Measurements from ENCODE around the gene CRYBG3. TPM values are rescaled to one million over a fixed set of nuclear protein-coding genes. Genes with fewer than 3 reads are reported as not detected.
A peak's percentile ranks its signal among the peaks of the same experiment; 100 is the strongest.

CRYBG3 gene
- total and polyA plus RNA-seq, 2 of the 13 experiments (the other 11 are each of a cell fraction or from before 2014, with no cell fraction given), result 3.8 to 15.9 TPM

DNA sequence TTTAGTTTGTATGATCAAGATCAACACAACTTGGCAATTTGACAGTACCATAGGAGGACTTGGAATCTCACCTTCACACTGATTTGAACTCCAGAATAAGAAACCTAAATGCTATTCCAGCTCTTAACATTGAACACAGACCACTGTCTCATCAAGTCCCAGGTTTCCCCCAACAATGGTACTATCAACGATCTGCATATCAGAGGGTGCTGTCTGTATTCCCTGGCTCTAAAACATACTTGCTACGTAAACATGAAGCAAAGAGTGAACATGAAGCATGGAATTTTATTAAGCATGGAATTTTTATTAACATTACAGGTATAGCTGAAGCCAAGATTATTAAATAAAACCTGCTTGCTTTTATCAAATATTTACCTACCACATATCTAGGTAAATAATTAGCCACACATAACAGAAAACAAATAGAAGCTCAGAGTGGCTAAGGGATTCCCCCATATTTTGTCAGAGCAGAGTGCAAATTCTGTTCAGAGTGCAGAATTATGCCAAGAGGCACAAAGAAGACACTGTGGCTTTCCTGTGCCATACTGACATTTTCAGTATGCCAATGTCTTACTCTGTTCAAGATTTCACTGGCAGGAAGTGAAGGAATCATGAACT, 172.6 kb downstream of the CRYBG3 start (continued):
- TF ChIP-seq, protein P1, sequence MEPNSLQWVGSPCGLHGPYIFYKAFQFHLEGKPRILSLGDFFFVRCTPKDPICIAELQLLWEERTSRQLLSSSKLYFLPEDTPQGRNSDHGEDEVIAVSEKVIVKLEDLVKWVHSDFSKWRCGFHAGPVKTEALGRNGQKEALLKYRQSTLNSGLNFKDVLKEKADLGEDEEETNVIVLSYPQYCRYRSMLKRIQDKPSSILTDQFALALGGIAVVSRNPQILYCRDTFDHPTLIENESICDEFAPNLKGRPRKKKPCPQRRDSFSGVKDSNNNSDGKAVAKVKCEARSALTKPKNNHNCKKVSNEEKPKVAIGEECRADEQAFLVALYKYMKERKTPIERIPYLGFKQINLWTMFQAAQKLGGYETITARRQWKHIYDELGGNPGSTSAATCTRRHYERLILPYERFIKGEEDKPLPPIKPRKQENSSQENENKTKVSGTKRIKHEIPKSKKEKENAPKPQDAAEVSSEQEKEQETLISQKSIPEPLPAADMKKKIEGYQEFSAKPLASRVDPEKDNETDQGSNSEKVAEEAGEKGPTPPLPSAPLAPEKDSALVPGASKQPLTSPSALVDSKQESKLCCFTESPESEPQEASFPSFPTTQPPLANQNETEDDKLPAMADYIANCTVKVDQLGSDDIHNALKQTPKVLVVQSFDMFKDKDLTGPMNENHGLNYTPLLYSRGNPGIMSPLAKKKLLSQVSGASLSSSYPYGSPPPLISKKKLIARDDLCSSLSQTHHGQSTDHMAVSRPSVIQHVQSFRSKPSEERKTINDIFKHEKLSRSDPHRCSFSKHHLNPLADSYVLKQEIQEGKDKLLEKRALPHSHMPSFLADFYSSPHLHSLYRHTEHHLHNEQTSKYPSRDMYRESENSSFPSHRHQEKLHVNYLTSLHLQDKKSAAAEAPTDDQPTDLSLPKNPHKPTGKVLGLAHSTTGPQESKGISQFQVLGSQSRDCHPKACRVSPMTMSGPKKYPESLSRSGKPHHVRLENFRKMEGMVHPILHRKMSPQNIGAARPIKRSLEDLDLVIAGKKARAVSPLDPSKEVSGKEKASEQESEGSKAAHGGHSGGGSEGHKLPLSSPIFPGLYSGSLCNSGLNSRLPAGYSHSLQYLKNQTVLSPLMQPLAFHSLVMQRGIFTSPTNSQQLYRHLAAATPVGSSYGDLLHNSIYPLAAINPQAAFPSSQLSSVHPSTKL (CRISPR knock-in tag; IDR thresholded peaks at IDR 0.05), result peak; percentile 69
- TF ChIP-seq, protein P2, sequence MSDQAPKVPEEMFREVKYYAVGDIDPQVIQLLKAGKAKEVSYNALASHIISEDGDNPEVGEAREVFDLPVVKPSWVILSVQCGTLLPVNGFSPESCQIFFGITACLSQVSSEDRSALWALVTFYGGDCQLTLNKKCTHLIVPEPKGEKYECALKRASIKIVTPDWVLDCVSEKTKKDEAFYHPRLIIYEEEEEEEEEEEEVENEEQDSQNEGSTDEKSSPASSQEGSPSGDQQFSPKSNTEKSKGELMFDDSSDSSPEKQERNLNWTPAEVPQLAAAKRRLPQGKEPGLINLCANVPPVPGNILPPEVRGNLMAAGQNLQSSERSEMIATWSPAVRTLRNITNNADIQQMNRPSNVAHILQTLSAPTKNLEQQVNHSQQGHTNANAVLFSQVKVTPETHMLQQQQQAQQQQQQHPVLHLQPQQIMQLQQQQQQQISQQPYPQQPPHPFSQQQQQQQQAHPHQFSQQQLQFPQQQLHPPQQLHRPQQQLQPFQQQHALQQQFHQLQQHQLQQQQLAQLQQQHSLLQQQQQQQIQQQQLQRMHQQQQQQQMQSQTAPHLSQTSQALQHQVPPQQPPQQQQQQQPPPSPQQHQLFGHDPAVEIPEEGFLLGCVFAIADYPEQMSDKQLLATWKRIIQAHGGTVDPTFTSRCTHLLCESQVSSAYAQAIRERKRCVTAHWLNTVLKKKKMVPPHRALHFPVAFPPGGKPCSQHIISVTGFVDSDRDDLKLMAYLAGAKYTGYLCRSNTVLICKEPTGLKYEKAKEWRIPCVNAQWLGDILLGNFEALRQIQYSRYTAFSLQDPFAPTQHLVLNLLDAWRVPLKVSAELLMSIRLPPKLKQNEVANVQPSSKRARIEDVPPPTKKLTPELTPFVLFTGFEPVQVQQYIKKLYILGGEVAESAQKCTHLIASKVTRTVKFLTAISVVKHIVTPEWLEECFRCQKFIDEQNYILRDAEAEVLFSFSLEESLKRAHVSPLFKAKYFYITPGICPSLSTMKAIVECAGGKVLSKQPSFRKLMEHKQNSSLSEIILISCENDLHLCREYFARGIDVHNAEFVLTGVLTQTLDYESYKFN (CRISPR knock-in tag; conservative IDR thresholded peaks at IDR 0.05), result peak; percentile 85
- peak; percentile 45; the same call in 1 of the 2 replicates for TF ChIP-seq SALL1 (CRISPR knock-in tag; IDR thresholded peaks at IDR 0.05)
- TF ChIP-seq, protein P3, sequence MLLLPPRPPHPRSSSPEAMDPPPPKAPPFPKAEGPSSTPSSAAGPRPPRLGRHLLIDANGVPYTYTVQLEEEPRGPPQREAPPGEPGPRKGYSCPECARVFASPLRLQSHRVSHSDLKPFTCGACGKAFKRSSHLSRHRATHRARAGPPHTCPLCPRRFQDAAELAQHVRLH (CRISPR knock-in tag; IDR thresholded peaks at IDR 0.05; ENCODE audit: borderline replicate concordance, low read depth), result 0 out of 2 replicates have a peak, but pooled peaks have one; percentile 25

Other genes starting within 250 kb of the CRYBG3 start
- gene ARL6, start 57.3 kb upstream of the CRYBG3 start, total RNA-seq (2016; rRNA removed; fragmentation: Illumina TruSeq; extraction: Trizol), result 3.7 and 6.2 TPM in 2 replicates
- gene ARL6, start 57.3 kb upstream of the CRYBG3 start, polyA plus RNA-seq (2011; rRNA removed), result 0.98 and 1.3 TPM in 2 replicates
- gene RIOX2, start 150.4 kb downstream of the CRYBG3 start, total RNA-seq (2016; rRNA removed; fragmentation: Illumina TruSeq; extraction: Trizol), result 43.3 and 52.5 TPM in 2 replicates
- 19.9 and 20.6 TPM in 2 replicates for gene RIOX2, start 150.4 kb downstream of the CRYBG3 start, polyA plus RNA-seq (2011; rRNA removed)
- 0.31 and 0.42 TPM in 2 replicates for gene GABRR3, start 213.3 kb downstream of the CRYBG3 start, total RNA-seq (2016; rRNA removed; fragmentation: Illumina TruSeq; extraction: Trizol)
- gene GABRR3, start 213.3 kb downstream of the CRYBG3 start, polyA plus RNA-seq (2011; rRNA removed), result 0.60 and 0.83 TPM in 2 replicates